Subcutaneous adipose tissue (tissue), 4 donors: ENCODE measurements around the gene ELMO2. TPM values are rescaled to one million over a fixed set of nuclear protein-coding genes. Genes with fewer than 3 reads are reported as not detected.

Experiments
- total RNA-seq, 4 donors: library from RNA; depleted of rRNA; stranded (reverse); fragments of >200 nt; gene quantifications; one replicate each; pipeline ENCODE4 v1.1.0, GENCODE V29; 2016
- TF ChIP-seq, protein P1 (sequence below): fragments of 450-650 bp; IDR thresholded peaks from one replicate; pipeline ENCODE4 v1.5.1; 2016; ENCODE audit warnings: low read depth, mild to moderate bottlenecking, control low read depth, antibody characterized with exemption, moderate library complexity

The ELMO2 gene
- total RNA-seq, 4 donors from 2014 or later: 37.3 to 54.7 (median 44.0) TPM

DNA sequence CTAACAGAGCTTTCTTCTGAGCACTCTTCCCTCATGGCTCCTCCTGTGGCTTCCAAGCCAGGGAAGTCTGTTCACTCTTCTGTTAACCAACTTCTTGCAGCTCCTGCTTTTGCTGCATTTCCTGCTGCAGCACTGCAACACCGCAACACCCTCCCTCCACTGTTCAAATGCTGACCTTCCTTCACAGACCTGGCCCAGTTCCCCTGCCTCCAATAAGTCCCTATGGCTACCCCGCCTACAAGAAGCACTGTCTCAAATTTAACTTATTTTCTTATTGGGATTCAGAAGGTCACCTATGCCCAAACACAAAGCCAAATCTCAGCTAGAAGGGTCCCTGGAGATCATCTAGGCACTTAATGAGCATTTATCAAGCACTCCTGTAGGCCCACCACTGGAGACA, 44.6 kb downstream of the ELMO2 start:
- TF ChIP-seq, protein P1, sequence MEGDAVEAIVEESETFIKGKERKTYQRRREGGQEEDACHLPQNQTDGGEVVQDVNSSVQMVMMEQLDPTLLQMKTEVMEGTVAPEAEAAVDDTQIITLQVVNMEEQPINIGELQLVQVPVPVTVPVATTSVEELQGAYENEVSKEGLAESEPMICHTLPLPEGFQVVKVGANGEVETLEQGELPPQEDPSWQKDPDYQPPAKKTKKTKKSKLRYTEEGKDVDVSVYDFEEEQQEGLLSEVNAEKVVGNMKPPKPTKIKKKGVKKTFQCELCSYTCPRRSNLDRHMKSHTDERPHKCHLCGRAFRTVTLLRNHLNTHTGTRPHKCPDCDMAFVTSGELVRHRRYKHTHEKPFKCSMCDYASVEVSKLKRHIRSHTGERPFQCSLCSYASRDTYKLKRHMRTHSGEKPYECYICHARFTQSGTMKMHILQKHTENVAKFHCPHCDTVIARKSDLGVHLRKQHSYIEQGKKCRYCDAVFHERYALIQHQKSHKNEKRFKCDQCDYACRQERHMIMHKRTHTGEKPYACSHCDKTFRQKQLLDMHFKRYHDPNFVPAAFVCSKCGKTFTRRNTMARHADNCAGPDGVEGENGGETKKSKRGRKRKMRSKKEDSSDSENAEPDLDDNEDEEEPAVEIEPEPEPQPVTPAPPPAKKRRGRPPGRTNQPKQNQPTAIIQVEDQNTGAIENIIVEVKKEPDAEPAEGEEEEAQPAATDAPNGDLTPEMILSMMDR: no peak

- TF ChIP-seq, protein P1: no peak
Observed at GRCh38 chr20:46361381-46361780, 45.0 kb downstream of the ELMO2 start.

DNA sequence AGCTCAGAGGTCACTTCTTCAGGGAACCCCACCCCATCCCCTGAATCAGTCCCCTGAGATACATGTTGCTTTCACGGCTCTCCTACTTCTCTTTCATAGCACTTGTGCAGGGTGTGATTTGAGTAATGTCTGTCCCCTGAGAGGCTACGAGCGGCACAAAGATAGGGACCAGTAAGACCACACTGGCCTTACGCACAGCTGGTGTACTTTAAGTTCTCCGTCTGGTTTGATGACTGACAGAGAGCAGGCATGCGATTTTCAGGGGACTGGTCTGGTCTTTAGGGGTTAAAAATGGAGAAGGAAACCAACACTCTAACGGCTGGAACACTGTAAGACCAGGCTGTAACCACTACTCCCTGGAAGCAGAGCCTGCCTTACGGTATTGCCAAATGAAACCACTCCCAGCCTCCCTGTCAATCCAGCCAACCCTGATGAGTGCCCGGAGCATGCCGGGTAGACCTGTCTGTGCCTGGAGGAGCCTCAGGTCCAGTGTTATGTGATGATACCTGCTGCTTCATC, 47.1 kb downstream of the ELMO2 start:
- TF ChIP-seq, protein P1: no peak

DNA sequence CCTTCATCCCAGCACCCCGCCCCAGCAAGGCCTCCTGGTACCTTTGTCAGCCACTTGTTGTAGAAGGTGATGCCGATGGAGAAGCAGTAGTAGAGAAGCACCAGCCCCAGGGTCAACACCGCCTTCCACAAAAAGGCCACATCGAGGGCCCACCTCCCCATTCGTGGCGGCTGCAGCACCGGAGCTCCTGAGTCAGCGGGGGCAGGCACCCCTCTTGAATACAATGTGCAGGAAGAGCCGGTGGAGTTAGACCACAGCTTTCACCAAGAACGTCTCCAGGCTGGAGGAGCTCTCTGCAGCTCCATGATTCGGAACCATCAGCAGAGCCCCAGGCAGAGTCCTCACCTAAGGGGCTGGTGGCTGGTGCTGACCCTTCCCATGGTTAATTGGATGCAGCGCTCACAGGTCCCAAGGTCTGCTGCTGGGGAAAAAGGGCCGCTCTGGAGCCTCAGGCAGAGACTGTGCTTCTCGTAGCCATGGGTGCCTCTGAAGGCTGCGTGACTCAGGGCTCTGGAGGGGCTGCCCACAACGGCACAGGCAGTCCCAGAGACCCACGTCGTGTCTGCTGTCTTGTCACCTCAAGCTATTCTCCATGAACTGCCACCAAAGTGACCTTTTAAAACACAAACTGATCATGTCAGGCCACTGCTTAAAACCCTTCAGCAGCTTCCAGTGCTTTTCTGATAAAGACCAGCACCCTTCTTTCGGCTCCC, 47.9 kb downstream of the ELMO2 start:
- TF ChIP-seq, protein P1: no peak

GRCh38 chr20:46357030-46357514, 49.3 kb downstream of the ELMO2 start:
- TF ChIP-seq, protein P1: no peak

GRCh38 chr20:46356195-46357029, 50.0 kb downstream of the ELMO2 start:
- TF ChIP-seq, protein P1: no peak

DNA sequence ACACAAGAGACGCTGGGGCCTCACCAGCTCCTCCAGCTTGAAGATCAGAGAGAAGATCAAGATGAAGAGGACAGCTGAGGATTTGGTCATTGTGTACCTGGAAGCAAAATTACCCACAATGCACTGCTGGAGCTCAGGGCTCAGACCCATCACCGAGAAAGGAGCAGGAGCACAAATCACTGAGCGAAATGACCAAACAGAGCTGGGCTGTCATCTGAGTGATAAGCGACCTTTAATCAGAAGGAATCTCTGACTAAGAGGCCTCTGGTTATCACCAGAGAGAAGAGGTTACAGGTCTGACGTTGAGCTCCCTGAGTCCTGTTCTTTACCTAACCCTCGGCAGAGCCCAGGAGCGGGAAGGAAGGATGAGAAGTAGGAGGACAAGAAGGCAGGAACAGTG, 50.6 kb downstream of the ELMO2 start:
- TF ChIP-seq, protein P1: no peak
